Neural crest cell (in vitro differentiated cells): ENCODE measurements around the gene SYTL3. TPM values are rescaled to one million over a fixed set of nuclear protein-coding genes. Genes with fewer than 3 reads are reported as not detected.

Source experiments
- DNase-seq: peaks from one replicate; pipeline ENCODE4 v3.0.0; 2021; ENCODE audit warnings: low read depth, mixed read lengths, low spot score
- H3K27ac Mint-ChIP-seq: one replicate; pipeline ENCODE4 v1.8.0; 2021; ENCODE audit warnings: mild to moderate bottlenecking, mixed read lengths; ENCODE audit not compliant: unreplicated experiment
- H3K27me3 Mint-ChIP-seq: 2 replicates; pipeline ENCODE4 v1.8.0; 2021; ENCODE audit warnings: low read depth, mild to moderate bottlenecking, mixed read lengths
- H3K36me3 Mint-ChIP-seq: 2 replicates; pipeline ENCODE4 v1.8.0; 2021; ENCODE audit warnings: low read depth, mild to moderate bottlenecking, mixed read lengths
- H3K4me1 Mint-ChIP-seq: 2 replicates; pipeline ENCODE4 v1.8.0; 2021; ENCODE audit warnings: mixed read lengths
- H3K4me3 Mint-ChIP-seq: one replicate; pipeline ENCODE4 v1.8.0; 2021; ENCODE audit warnings: mild to moderate bottlenecking, mixed read lengths
- H3K9me3 Mint-ChIP-seq: 2 replicates; pipeline ENCODE4 v1.8.0; 2021; ENCODE audit warnings: mixed read lengths
- CTCF ChIP-seq: fragments of 200-600 bp; sonication (generic); conservative IDR thresholded peaks from 2 replicates; pipeline ENCODE4 v1.5.0; 2021; ENCODE audit warnings: antibody characterized with exemption, mild to moderate bottlenecking
- total RNA-seq: library from RNA; stranded (reverse); gene quantifications from 2 replicates; pipeline ENCODE4 v1.2.1, GENCODE V29; 2021

The SYTL3 gene
- total RNA-seq, 1 donor from 2014 or later, result 0.28 TPM

- peaks cover 22% of the 10 kb centered on the region for H3K4me1 Mint-ChIP-seq
- H3K27me3 Mint-ChIP-seq, result no peaks in the 10 kb centered on the region
- no peak for DNase-seq
- no peaks in the 10 kb centered on the region for H3K9me3 Mint-ChIP-seq
- no peak for TF ChIP-seq CTCF
- no peak overlapping the region for H3K4me3 Mint-ChIP-seq
- H3K27ac Mint-ChIP-seq, result peak overlapping the region; percentile 78
- H3K36me3 Mint-ChIP-seq, result peaks cover 22% of the 10 kb centered on the region
Observed at GRCh38 chr6:158769234-158769770, 119.4 kb downstream of the SYTL3 start.

GRCh38 chr6:158769771-158770432 is 120.0 kb downstream of the SYTL3 start:
- no peak for TF ChIP-seq CTCF
- no peaks in the 10 kb centered on the region for H3K9me3 Mint-ChIP-seq
- H3K4me3 Mint-ChIP-seq, result no peak overlapping the region
- no peak for DNase-seq
- H3K27ac Mint-ChIP-seq, result peak overlapping the region; percentile 78
- peaks cover 24% of the 10 kb centered on the region for H3K4me1 Mint-ChIP-seq
- H3K36me3 Mint-ChIP-seq, result peaks cover 27% of the 10 kb centered on the region
- H3K27me3 Mint-ChIP-seq, result no peaks in the 10 kb centered on the region

GRCh38 chr6:158770533-158771330 is 120.9 kb downstream of the SYTL3 start:
- H3K4me3 Mint-ChIP-seq, result no peak overlapping the region
- H3K36me3 Mint-ChIP-seq, result peaks cover 31% of the 10 kb centered on the region
- H3K27ac Mint-ChIP-seq, result peak overlapping the region; percentile 50

GRCh38 chr6:158771399-158772152 is 121.7 kb downstream of the SYTL3 start:
- no peaks in the 10 kb centered on the region for H3K9me3 Mint-ChIP-seq
- no peaks in the 10 kb centered on the region for H3K27me3 Mint-ChIP-seq
- H3K36me3 Mint-ChIP-seq, result peaks cover 31% of the 10 kb centered on the region
- TF ChIP-seq CTCF, result no peak
- peaks cover 24% of the 10 kb centered on the region for H3K4me1 Mint-ChIP-seq
- H3K4me3 Mint-ChIP-seq, result no peak overlapping the region
- no peak for DNase-seq
- H3K27ac Mint-ChIP-seq, result peak overlapping the region; percentile 7

More at GRCh38 chr6:158770533-158771330, 120.9 kb downstream of the SYTL3 start:
- no peak for TF ChIP-seq CTCF
- peaks cover 24% of the 10 kb centered on the region for H3K4me1 Mint-ChIP-seq
- no peak for DNase-seq
- no peaks in the 10 kb centered on the region for H3K9me3 Mint-ChIP-seq
- H3K27me3 Mint-ChIP-seq, result no peaks in the 10 kb centered on the region

GRCh38 chr6:158772172-158772571 is 122.3 kb downstream of the SYTL3 start:
- no peak for TF ChIP-seq CTCF
- H3K36me3 Mint-ChIP-seq, result peaks cover 35% of the 10 kb centered on the region
- H3K9me3 Mint-ChIP-seq, result no peaks in the 10 kb centered on the region
- peaks cover 24% of the 10 kb centered on the region for H3K4me1 Mint-ChIP-seq
- H3K27me3 Mint-ChIP-seq, result no peaks in the 10 kb centered on the region
- DNase-seq, result no peak
- no peak overlapping the region for H3K4me3 Mint-ChIP-seq
- peak overlapping the region; percentile 7 for H3K27ac Mint-ChIP-seq
